ENCODE results near the gene EXOSC5.
"Not testable (repeated sequence)": the region's sequence is repeated elsewhere in the genome, so short reads cannot be mapped to it uniquely, and the experiment has no call there.

The EXOSC5 gene

GRCh38 chr19:41441321-41441945 is 44.3 kb upstream of the EXOSC5 start:
- TF ChIP-seq POLR2A (IDR thresholded peaks at IDR 0.05; ENCODE audit: extremely low read depth, insufficient read length) (no peak), MAX (IDR thresholded peaks at IDR 0.05; ENCODE audit: low read depth, low read length) (no peak), MYC (IDR thresholded peaks at IDR 0.05; ENCODE audit: low read depth, low read length) (no peak)
- TF ChIP-seq, protein P1, sequence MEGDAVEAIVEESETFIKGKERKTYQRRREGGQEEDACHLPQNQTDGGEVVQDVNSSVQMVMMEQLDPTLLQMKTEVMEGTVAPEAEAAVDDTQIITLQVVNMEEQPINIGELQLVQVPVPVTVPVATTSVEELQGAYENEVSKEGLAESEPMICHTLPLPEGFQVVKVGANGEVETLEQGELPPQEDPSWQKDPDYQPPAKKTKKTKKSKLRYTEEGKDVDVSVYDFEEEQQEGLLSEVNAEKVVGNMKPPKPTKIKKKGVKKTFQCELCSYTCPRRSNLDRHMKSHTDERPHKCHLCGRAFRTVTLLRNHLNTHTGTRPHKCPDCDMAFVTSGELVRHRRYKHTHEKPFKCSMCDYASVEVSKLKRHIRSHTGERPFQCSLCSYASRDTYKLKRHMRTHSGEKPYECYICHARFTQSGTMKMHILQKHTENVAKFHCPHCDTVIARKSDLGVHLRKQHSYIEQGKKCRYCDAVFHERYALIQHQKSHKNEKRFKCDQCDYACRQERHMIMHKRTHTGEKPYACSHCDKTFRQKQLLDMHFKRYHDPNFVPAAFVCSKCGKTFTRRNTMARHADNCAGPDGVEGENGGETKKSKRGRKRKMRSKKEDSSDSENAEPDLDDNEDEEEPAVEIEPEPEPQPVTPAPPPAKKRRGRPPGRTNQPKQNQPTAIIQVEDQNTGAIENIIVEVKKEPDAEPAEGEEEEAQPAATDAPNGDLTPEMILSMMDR (IDR thresholded peaks at IDR 0.05; ENCODE audit: low read depth, low read length) = no peak
- H3K4me3 ChIP-seq (ENCODE audit: low read depth, low read length) = no peak overlapping the region
- no peak for DNase-seq (ENCODE audit: low read depth)

GRCh38 chr19:41439441-41440222 is 42.5 kb upstream of the EXOSC5 start, which contains the start of gene DMAC2:
Gene DMAC2 (minus strand): TSS chr19:41439912. CDS start chr19:41439899, 13 bp downstream.
- TF ChIP-seq MYC (IDR thresholded peaks at IDR 0.05; ENCODE audit: low read depth, low read length) (no peak), MAX (IDR thresholded peaks at IDR 0.05; ENCODE audit: low read depth, low read length) (peak; percentile 31; the same call in 1 of the 2 replicates), POLR2A (IDR thresholded peaks at IDR 0.05; ENCODE audit: extremely low read depth, insufficient read length) (peak; percentile 54)
- TF ChIP-seq, protein P1 (IDR thresholded peaks at IDR 0.05; ENCODE audit: low read depth, low read length) = peak; percentile 37
- peak within 1 kb of the TSS; percentile 80 for H3K4me3 ChIP-seq (ENCODE audit: low read depth, low read length)
- DNase-seq (ENCODE audit: low read depth) = peak; percentile 95

DNA sequence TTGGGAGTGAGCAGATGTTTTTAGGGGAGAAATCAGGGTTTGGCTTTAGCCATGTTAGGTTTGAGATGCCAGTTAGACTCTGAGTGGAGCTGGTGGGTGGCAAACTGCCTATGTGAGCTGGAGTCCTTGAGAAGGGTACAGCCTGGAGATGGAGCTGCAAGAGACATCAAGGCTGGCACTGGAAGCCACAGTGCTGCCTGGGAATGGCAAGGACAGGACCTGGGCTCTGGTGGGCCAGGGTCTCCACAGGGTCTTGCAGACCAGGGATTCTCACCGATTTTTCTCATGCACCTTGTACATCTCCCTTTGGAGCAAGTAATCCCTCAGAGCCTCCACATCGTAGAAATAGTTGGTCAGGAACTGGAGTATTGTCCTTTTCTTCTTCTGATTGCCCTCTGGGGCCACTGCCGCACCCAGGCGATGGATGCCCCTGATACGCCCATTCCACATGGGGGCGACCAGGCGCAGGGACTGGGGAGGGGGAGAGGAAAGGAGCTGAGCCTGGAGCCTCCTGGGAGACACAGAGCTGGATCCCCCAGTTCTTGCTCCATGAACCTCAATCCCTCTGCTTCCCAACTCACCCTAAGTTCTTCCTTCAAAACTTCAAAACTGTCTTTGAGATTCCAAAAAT is 40.9 kb upstream of the EXOSC5 start:
- no peak for TF ChIP-seq POLR2A (IDR thresholded peaks at IDR 0.05; ENCODE audit: extremely low read depth, insufficient read length)
- no peak for TF ChIP-seq MYC (IDR thresholded peaks at IDR 0.05; ENCODE audit: low read depth, low read length)
- no peak for TF ChIP-seq MAX (IDR thresholded peaks at IDR 0.05; ENCODE audit: low read depth, low read length)
- TF ChIP-seq, protein P1 (IDR thresholded peaks at IDR 0.05; ENCODE audit: low read depth, low read length) = no peak
- H3K4me3 ChIP-seq (ENCODE audit: low read depth, low read length) = no peak overlapping the region
- DNase-seq (ENCODE audit: low read depth) = no peak

DNA sequence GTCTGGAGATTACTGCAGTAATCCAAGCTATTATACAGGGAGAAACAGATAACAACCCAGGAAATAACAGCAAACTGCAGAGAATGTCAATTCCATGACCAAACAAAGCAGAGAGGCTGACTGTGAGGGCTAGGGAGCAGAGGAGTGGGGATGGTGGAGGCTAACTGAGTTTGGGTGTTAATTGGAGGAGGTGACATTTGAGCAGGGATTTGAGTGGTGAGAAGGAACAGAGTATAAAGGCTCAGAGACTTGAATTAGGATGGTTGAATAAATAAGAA is 39.5 kb upstream of the EXOSC5 start:
- TF ChIP-seq MAX (IDR thresholded peaks at IDR 0.05; ENCODE audit: low read depth, low read length) (no peak), MYC (IDR thresholded peaks at IDR 0.05; ENCODE audit: low read depth, low read length) (no peak), POLR2A (IDR thresholded peaks at IDR 0.05; ENCODE audit: extremely low read depth, insufficient read length) (no peak)
- TF ChIP-seq, protein P1 (IDR thresholded peaks at IDR 0.05; ENCODE audit: low read depth, low read length) = no peak
- no peak for DNase-seq (ENCODE audit: low read depth)
- no peak overlapping the region for H3K4me3 ChIP-seq (ENCODE audit: low read depth, low read length)

GRCh38 chr19:41435936-41436673 is 38.9 kb upstream of the EXOSC5 start:
- H3K4me3 ChIP-seq (ENCODE audit: low read depth, low read length) = no peak overlapping the region
- TF ChIP-seq MAX (IDR thresholded peaks at IDR 0.05; ENCODE audit: low read depth, low read length) (no peak), POLR2A (IDR thresholded peaks at IDR 0.05; ENCODE audit: extremely low read depth, insufficient read length) (no peak), MYC (IDR thresholded peaks at IDR 0.05; ENCODE audit: low read depth, low read length) (no peak)
- TF ChIP-seq, protein P1 (IDR thresholded peaks at IDR 0.05; ENCODE audit: low read depth, low read length) = no peak
- no peak for DNase-seq (ENCODE audit: low read depth)

DNA sequence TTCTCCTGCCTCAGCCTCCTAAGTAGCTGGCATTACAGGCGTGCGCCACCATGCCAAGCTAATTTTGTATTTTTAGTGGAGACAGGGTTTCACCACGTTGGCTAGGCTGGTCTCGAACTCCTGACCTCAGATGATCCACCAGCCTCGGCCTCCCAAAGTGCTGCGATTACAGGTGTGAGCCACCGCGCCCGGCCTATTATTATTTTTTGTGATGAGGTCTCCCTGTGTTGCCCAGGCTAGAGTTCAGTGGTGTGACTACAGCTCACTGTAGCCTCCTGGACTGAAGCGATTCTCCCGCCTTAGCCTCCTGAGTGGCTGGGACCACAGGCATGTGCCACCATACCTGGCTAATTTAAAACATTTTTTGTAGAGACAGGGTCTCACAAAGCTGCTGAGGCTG is 38.2 kb upstream of the EXOSC5 start:
- not testable (repeated sequence) for DNase-seq (ENCODE audit: low read depth); H3K4me3 ChIP-seq (ENCODE audit: low read depth, low read length)
